ENCODE measurements around the gene BDNF. TPM values are rescaled to one million over a fixed set of nuclear protein-coding genes. Genes with fewer than 3 reads are reported as not detected.

BDNF gene
- total and polyA plus RNA-seq, 2 of the 8 experiments (the other 6 are each of a cell fraction or from before 2014, with no cell fraction given): 2.4 to 5.4 TPM

- Histone ChIP-seq H3K4ac (replicated peaks; ENCODE audit: insufficient read length, low read depth, low read length) (no peak overlapping the region), H3K56ac (replicated peaks; ENCODE audit: insufficient read length, low read depth, low read length) (no peak overlapping the region), H4K5ac (ENCODE audit: insufficient read length, low read depth, low read length) (no peak overlapping the region), H3K36me3 (ENCODE audit: control insufficient read depth in 2 of 4, insufficient read depth in 4 of 4, low read length in 3 of 4) (peaks cover 11 to 38% (median 34%) of the 10 kb centered on the region in 4 experiments; a peak in 7 of 8 replicates), H2BK20ac (ENCODE audit: low read length) (no peak overlapping the region), H3K27ac (ENCODE audit: low read depth, low read length) (no peak overlapping the region), H2BK12ac (ENCODE audit: low read depth, low read length) (no peak overlapping the region), H4K20me1 (replicated peaks in 1 of 2; ENCODE audit: control insufficient read depth in 1 of 2, insufficient read depth in 2 of 2, low read length in 2 of 2) (peaks cover 6% of the 10 kb centered on the region in 2 experiments), H3K9me3 (ENCODE audit: insufficient read depth in 2 of 2, low read depth in 1 of 2, low read length in 1 of 2) (no peaks in the 10 kb centered on the region), H3K27me3 (replicated peaks in 1 of 4; ENCODE audit: control insufficient read depth in 3 of 4, extremely low read depth in 1 of 4, insufficient read depth in 3 of 4, low read length in 3 of 4) (no peaks in the 10 kb centered on the region), H3K23ac (ENCODE audit: insufficient read length) (no peak overlapping the region), H3K9ac (replicated peaks in 1 of 4; ENCODE audit: extremely low read depth in 1 of 4, low read depth in 3 of 4, low read length in 3 of 4) (no peak overlapping the region), H3K18ac (ENCODE audit: extremely low read depth, low read length) (no peak overlapping the region), H3K23me2 (ENCODE audit: low read depth, low read length) (no peaks in the 10 kb centered on the region; the same call in 1 of the 2 replicates), H2AFZ (ENCODE audit: low read length) (no peak overlapping the region), H3K79me2 (ENCODE audit: control insufficient read depth in 1 of 2, insufficient read depth in 2 of 2, low read length in 2 of 2) (no peaks in the 10 kb centered on the region), H3K14ac (ENCODE audit: insufficient read length) (no peak overlapping the region), H4K8ac (ENCODE audit: extremely low read depth, insufficient read depth, low read length) (no peak overlapping the region), H2BK120ac (replicated peaks; ENCODE audit: low read depth, low read length) (no peak overlapping the region), H2BK5ac (ENCODE audit: low read depth, low read length) (no peak overlapping the region), H3K4me1 (replicated peaks in 1 of 4; ENCODE audit: control insufficient read depth in 3 of 4, insufficient read depth in 4 of 4, low read length in 3 of 4) (peaks cover 0 to 2% (median 0%) of the 10 kb centered on the region in 4 experiments; a peak in 1 of 7 replicates), H4K91ac (replicated peaks; ENCODE audit: insufficient read length, low read length) (no peak overlapping the region), H3K4me2 (ENCODE audit: insufficient read depth in 1 of 2, low read depth in 2 of 2, low read length in 2 of 2) (no peak overlapping the region), H2BK15ac (ENCODE audit: low read length) (no peak overlapping the region), H3K79me1 (ENCODE audit: low read depth, low read length) (no peaks in the 10 kb centered on the region), H3K4me3 (ENCODE audit: extremely low read depth in 1 of 4, insufficient read depth in 2 of 4, low read depth in 3 of 4, low read length in 4 of 4) (no peak overlapping the region), H2AK5ac (ENCODE audit: low read depth, low read length) (no peak overlapping the region)
- DNase-seq (ENCODE audit: low read depth in 1 of 2, low spot score in 2 of 2) (no peak), FAIRE-seq (no peak)
- no peak for TF ChIP-seq NANOG (IDR thresholded peaks at IDR 0.05; ENCODE audit: insufficient read depth, low read depth, low read length, poor library complexity, severe bottlenecking)
- TF ChIP-seq POLR2A (IDR thresholded peaks at IDR 0.05; ENCODE audit: control extremely low read depth in 1 of 2, low read depth in 2 of 2, low read length in 2 of 2): peak; percentile 2 to 27; a peak in 1 of 3 replicates
- ChIA-PET CTCF (ENCODE audit: partially characterized antibody) (no interaction called here), POLR2A (ENCODE audit: partially characterized antibody) (interaction anchor here (0.5 to 14.1 kb wide), 16 partner anchors 9 to 1256 kb away, joined by 3 to 208 read pairs (median 4); partner anchors contain the start of gene BDNF)
Measured at GRCh38 chr11:27614092-27614491, 86.2 kb downstream of the BDNF start.
